SU-DHL-6 (cell line): Measurements from ENCODE around the gene EFCAB13.

Source experiments
- H2AFZ ChIP-seq: fragments of 200-600 bp; sonication (generic); 2 replicates; pipeline ENCODE4 v1.6.1; 2014; ENCODE audit warnings: low read depth, mild to moderate bottlenecking, moderate library complexity, mixed read lengths, antibody characterized with exemption, low read length; ENCODE audit not compliant: severe bottlenecking
- H3F3A ChIP-seq: fragments of 200-600 bp; shearing (Covaris generic); 2 replicates; pipeline ENCODE4 v1.6.0; 2016; ENCODE audit warnings: antibody characterized with exemption, mild to moderate bottlenecking; ENCODE audit not compliant: insufficient read depth
- H3K27ac ChIP-seq: fragments of 200-600 bp; sonication (generic); 2 replicates; pipeline ENCODE4 v1.5.1; 2016; ENCODE audit warnings: low read depth, mild to moderate bottlenecking, low read length, moderate library complexity, mixed read lengths
- H3K27me3 ChIP-seq: fragments of 200-600 bp; sonication (generic), shearing (Covaris generic); 2 replicates; pipeline ENCODE4 v1.6.0; 2014; ENCODE audit warnings: mild to moderate bottlenecking, low read length
- H3K36me3 ChIP-seq: fragments of 200-600 bp; sonication (generic); 2 replicates; pipeline ENCODE4 v1.6.1; 2014; ENCODE audit warnings: mild to moderate bottlenecking, low read length, mixed read lengths
- H3K4me2 ChIP-seq: fragments of 300-600, 200-600 bp; shearing (Covaris generic), sonication (generic); 2 replicates; pipeline ENCODE4 v1.6.0; 2014; ENCODE audit warnings: low read length, low read depth, mild to moderate bottlenecking; ENCODE audit not compliant: poor library complexity, severe bottlenecking
- H3K4me3 ChIP-seq: fragments of 200-600 bp; sonication (generic); 2 replicates; pipeline ENCODE4 v1.5.1; 2014; ENCODE audit warnings: antibody characterized with exemption, low read length, mild to moderate bottlenecking, mixed read lengths; ENCODE audit not compliant: insufficient read depth, poor library complexity, severe bottlenecking
- H3K79me2 ChIP-seq: fragments of 200-600 bp; sonication (generic); 2 replicates; pipeline ENCODE4 v1.6.1; 2014; ENCODE audit warnings: mild to moderate bottlenecking, low read length, moderate library complexity; ENCODE audit not compliant: insufficient read depth
- H3K9ac ChIP-seq: fragments of 200-600 bp; sonication (generic); 2 replicates; pipeline ENCODE4 v1.7.0; 2014; ENCODE audit warnings: mild to moderate bottlenecking, low read length
- H3K9me2 ChIP-seq: fragments of 200-600 bp; sonication (generic); replicated peaks from 2 replicates; pipeline ENCODE4 v1.6.1; 2014; ENCODE audit warnings: low read length; ENCODE audit not compliant: insufficient read depth
- H3K9me3 ChIP-seq: fragments of 200-600 bp; sonication (generic); 2 replicates; pipeline ENCODE4 v1.6.1; 2014; ENCODE audit warnings: low read length, mixed read lengths; ENCODE audit not compliant: insufficient read depth
- H4K20me1 ChIP-seq: fragments of 200-600 bp; sonication (generic); 2 replicates; pipeline ENCODE4 v1.6.1; 2014; ENCODE audit warnings: low read depth, mild to moderate bottlenecking, antibody characterized with exemption, low read length, moderate library complexity, mixed read lengths
- CTCF ChIP-seq: fragments of 200-600 bp; sonication (generic); IDR thresholded peaks from one replicate; pipeline ENCODE4 v1.5.1; 2017; ENCODE audit warnings: antibody characterized with exemption, mild to moderate bottlenecking, low read length, moderate library complexity; ENCODE audit not compliant: insufficient read depth, poor library complexity, severe bottlenecking
- EZH2phosphoT487 ChIP-seq: fragments of 200-600 bp; sonication (generic), shearing (Covaris generic); conservative IDR thresholded peaks from 2 replicates; pipeline ENCODE4 v1.6.1; 2018; ENCODE audit warnings: mild to moderate bottlenecking, antibody characterized with exemption, low read length, moderate library complexity, mixed read lengths

EFCAB13 gene

DNA sequence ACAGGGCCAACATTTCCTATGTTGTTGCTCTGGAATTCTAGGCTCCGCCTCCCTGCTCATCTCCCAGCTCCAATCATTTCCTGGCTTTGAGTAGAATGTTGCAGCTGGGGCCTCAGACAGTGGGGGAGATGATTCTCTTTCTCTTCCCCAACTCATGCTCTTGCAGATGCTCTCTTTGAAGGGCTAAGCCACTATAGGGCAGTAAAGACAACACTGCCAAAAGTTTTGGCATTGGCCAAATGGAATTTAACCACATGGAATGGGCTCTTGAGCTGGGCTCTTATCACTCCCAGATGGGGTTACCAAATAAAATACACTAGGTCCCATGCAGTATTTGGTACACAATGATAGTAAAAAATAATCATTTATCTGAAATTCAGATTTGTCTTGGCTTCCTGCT, 19.6 kb upstream of the EFCAB13 start:
- Histone ChIP-seq H3K9me3 (no peaks in the 10 kb centered on the region), H3K4me3 (no peak overlapping the region), H3K4me2 (no peak overlapping the region), H3K36me3 (no peaks in the 10 kb centered on the region), H3K27ac (no peak overlapping the region), H2AFZ (no peak overlapping the region), H4K20me1 (no peaks in the 10 kb centered on the region), H3K9ac (no peak overlapping the region), H3K9me2 (no peaks in the 10 kb centered on the region), H3K27me3 (no peaks in the 10 kb centered on the region; the same call in 1 of the 2 replicates), H3F3A (no peaks in the 10 kb centered on the region), H3K79me2 (no peaks in the 10 kb centered on the region)
- TF ChIP-seq EZH2phosphoT487 (no peak), CTCF (no peak)

DNA sequence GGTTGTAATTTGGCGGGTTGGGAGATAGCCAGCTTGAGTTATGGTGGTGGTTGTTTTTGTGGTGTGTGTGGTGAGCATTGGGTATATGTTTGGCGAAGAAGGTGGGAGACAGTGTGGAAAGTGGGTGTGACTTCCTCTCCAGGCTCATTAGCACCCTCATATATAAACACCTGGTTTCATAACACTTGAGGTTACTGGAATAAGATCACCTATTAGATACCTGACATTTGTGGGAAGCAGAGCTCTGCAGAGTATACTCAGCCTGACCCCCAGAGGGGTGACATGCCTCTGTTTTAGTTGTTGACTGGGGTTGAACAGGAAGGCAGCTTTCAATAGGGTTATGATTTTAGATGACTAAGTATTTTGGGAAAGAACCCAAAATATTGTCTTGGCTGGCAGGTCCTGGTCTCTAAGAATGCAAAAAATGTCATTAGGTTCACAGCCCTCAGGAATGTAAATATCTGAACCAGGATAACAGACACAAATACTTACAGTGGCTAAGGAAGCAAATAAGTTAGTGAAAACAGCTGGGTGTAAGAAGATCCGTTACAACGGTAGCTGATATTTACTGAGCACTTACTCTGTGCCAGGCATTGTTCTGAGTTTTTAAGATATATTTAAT, 18.3 kb upstream of the EFCAB13 start:
- Histone ChIP-seq H3F3A (no peaks in the 10 kb centered on the region), H3K9me2 (no peaks in the 10 kb centered on the region), H3K36me3 (no peaks in the 10 kb centered on the region), H3K27ac (no peak overlapping the region), H3K79me2 (no peaks in the 10 kb centered on the region), H4K20me1 (no peaks in the 10 kb centered on the region), H3K9ac (no peak overlapping the region), H3K4me3 (no peak overlapping the region), H2AFZ (no peak overlapping the region), H3K9me3 (no peaks in the 10 kb centered on the region), H3K4me2 (no peak overlapping the region), H3K27me3 (no peaks in the 10 kb centered on the region; the same call in 1 of the 2 replicates)
- TF ChIP-seq CTCF: no peak

DNA sequence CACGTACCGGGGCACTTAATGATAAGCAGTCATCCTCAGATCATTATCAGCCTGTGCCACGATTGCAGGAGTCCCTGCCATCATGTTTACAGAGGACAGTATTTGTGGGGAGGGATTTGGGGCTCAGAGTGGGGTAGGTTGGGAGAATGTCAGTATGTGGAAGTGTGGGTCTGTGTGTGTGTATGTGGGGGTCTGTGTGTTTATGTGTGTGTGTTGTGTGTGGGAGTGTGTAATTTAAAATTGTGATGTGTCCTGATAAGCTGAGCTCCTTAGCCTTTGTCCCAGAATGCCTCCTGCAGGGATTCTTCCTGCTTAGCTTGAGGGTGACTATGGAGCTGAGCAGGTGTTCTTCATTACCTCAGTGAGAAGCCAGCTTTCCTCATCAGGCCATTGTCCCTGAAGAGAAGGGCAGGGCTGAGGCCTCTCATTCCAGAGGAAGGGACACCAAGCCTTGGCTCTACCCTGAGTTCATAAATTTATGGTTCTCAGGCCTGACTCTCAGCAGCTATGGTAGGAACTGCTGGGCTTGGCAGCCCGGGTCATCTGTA, 13.5 kb upstream of the EFCAB13 start:
- Histone ChIP-seq H3F3A (no peaks in the 10 kb centered on the region), H3K27me3 (no peaks in the 10 kb centered on the region; the same call in 1 of the 2 replicates), H3K9ac (no peak overlapping the region), H3K4me2 (no peak overlapping the region), H3K4me3 (no peak overlapping the region), H3K9me2 (no peaks in the 10 kb centered on the region), H3K9me3 (no peaks in the 10 kb centered on the region), H4K20me1 (no peaks in the 10 kb centered on the region), H3K79me2 (no peaks in the 10 kb centered on the region), H3K27ac (no peak overlapping the region), H2AFZ (no peak overlapping the region), H3K36me3 (no peaks in the 10 kb centered on the region)
- TF ChIP-seq CTCF (no peak), EZH2phosphoT487 (no peak)
